Activated naive CD4-positive, alpha-beta T cell treated with anti-CD3 and anti-CD28 coated beads, Interleukin-2, amount 10 ng/mL, durations not matched to agents 7 days and 5 days (primary cell): ENCODE results near the gene TGM2.

ENCODE experiments used
- CTCF ChIA-PET: fragments of 350-600 bp; sonication (Branson Sonifier 250); formaldehyde crosslinking; loops from one replicate; lab custom pipeline; 2021; ENCODE audit warnings: antibody characterized with exemption; lab: Charles Lee
- DNase-seq: peaks from one replicate; pipeline ENCODE4 v3.0.0-alpha.2; 2020
- H3K27ac Mint-ChIP-seq: one replicate; pipeline ENCODE4 v1.8.0; 2021; ENCODE audit warnings: mild to moderate bottlenecking, moderate library complexity, mixed read lengths
- H3K27me3 Mint-ChIP-seq: one replicate; pipeline ENCODE4 v1.8.0; 2021; ENCODE audit warnings: mild to moderate bottlenecking, mixed read lengths
- H3K36me3 Mint-ChIP-seq: one replicate; pipeline ENCODE4 v1.8.0; 2021; ENCODE audit warnings: mixed read lengths
- H3K4me1 Mint-ChIP-seq: one replicate; pipeline ENCODE4 v1.8.0; 2021; ENCODE audit warnings: mixed read lengths
- H3K4me3 Mint-ChIP-seq: one replicate; pipeline ENCODE4 v1.8.0; 2021; ENCODE audit warnings: mild to moderate bottlenecking, moderate library complexity, mixed read lengths
- H3K9me3 Mint-ChIP-seq: one replicate; pipeline ENCODE4 v1.8.0; 2021; ENCODE audit warnings: mixed read lengths

TGM2 gene

DNA sequence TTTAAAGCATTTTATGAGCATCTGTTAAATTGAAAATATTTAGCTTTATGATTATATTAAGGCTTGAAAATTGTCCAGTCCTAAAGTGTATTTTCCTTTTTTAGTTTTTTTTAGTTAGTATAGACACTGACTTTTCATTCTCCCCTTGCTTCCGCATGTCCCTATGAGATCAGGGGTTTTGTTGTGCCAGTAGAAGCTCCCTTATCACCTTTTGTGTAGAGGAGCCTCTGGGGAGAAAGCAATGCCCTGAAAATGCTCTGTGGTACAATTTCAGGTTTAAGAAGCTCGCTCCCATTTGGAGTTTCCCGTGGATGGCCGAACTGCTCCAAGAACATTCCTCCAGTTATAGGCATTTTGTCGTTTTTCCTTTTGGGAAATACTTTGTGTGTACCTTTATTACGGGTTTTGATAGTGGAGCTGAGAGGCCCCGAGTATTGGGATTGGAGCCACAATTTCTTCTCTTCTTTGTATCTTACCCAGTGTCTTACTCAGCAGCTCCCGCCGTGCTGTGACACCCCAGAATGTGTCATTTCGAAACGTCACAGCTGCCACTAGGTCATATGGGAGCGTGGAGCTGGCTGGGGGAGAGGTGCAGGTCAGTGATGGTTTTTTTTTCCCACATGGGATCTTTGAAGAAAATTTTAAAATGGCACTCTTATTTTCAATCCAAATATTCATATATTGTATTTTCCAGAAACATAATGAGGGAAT lies 81.6 kb downstream of the TGM2 start:
- Mint-ChIP-seq H3K27me3 (no peaks in the 10 kb centered on the region), H3K36me3 (peaks cover 61% of the 10 kb centered on the region), H3K4me3 (no peak overlapping the region), H3K4me1 (peaks cover 2% of the 10 kb centered on the region), H3K27ac (no peak overlapping the region), H3K9me3 (peaks cover 4% of the 10 kb centered on the region)
- no peak for DNase-seq
- CTCF ChIA-PET = interaction anchor here (1.1 to 1.8 kb wide), 3 partner anchors 10 to 138 kb away, joined by 4 to 9 read pairs (median 8); no protein-coding TSS in a partner anchor

DNA sequence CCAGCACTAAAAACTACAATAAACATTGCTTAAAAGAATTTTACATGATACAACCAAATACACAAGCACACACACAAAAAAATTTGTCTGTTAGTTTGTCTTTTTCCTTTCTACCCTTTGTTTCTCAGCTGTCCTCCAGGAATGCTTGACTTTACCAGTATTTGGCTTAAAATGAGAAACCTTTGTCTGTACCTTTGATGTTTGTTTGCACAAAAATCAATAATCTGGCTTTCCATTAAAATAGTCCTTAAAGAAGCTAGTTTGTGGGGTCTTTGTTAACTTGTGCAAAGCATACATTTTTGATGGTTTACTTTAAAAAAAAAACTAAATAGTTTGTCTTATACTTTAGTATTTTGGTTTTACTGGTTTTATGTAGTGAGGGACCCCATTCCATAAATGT lies 82.2 kb downstream of the TGM2 start:
- Mint-ChIP-seq H3K27me3 (no peaks in the 10 kb centered on the region), H3K27ac (no peak overlapping the region), H3K4me3 (no peak overlapping the region), H3K36me3 (peaks cover 65% of the 10 kb centered on the region), H3K9me3 (peaks cover 5% of the 10 kb centered on the region), H3K4me1 (peaks cover 2% of the 10 kb centered on the region)
- CTCF ChIA-PET = interaction anchor here (1.3 to 1.8 kb wide), 2 partner anchors 10 to 25 kb away, joined by 8 to 9 read pairs; no protein-coding TSS in a partner anchor
- no peak for DNase-seq

DNA sequence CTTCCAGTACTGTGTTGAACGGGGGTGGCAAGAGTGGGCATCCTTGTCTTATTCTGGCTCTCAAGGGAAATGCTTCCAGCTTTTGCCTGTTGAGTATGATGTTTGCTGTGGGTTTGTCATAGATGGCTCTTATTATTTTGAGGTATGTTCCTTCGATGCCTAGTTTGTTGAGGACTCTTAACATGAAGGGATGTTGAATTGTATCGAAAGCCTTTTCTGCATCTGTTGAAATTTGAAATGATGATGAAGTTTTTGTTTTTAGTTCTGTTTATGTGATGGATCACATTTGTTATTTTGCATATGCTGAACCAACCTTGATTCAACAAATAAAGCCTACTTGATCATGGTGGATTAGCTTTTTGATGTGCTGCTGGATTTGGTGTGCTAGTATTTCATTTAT lies 83.5 kb downstream of the TGM2 start:
- Mint-ChIP-seq H3K27me3 (no peaks in the 10 kb centered on the region), H3K27ac (no peak overlapping the region), H3K36me3 (peaks cover 64% of the 10 kb centered on the region), H3K4me3 (no peak overlapping the region), H3K9me3 (peaks cover 5% of the 10 kb centered on the region), H3K4me1 (peaks cover 2% of the 10 kb centered on the region)
- CTCF ChIA-PET = no interaction called here
- no peak for DNase-seq

DNA sequence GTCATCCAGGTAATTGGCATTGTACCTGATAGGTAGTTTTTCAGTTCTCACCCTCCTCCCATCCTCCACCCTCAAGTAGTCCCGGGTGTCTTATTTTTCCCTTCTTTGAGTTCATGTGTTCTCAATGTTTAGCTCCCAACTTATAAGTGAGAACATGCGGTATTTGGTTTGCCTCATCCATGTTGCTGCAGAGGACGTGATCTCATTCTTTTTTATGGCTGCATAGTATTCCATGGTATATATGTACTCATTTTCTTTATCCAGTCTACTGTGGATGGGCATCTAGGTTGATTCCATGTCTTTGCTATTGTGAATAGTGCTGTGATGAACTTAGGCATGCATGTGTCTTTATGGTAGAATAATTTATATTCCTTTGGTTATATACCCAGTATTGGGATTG lies 85.7 kb downstream of the TGM2 start:
- CTCF ChIA-PET = no interaction called here
- H3K36me3 Mint-ChIP-seq = peaks cover 62% of the 10 kb centered on the region
- DNase-seq = no peak
- no peak overlapping the region for H3K27ac Mint-ChIP-seq
- H3K4me1 Mint-ChIP-seq = no peaks in the 10 kb centered on the region
- no peak overlapping the region for H3K4me3 Mint-ChIP-seq
- H3K9me3 Mint-ChIP-seq = peaks cover 5% of the 10 kb centered on the region
- no peaks in the 10 kb centered on the region for H3K27me3 Mint-ChIP-seq

DNA sequence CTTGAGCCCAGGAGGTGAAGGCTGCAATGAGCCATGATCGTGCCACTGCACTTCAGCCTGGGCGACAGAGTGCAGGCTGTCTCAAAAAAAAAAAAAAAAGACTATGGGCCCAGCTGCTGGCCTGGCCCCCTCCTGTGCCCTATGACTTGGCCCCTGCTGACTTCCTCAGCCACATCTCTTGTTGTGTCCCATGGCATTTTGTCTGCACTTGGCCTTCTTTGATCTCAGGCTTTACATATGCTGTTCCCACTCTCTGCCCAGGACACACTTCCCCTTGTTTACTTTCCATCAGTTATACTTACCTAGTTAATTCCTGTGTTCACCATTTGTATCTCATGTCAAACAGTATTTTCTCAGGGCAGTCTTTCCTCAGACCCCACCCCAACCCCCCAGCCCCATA lies 87.0 kb downstream of the TGM2 start:
- no peak for DNase-seq
- Mint-ChIP-seq H3K27ac (no peak overlapping the region), H3K36me3 (peaks cover 59% of the 10 kb centered on the region), H3K4me3 (no peak overlapping the region), H3K9me3 (peaks cover 5% of the 10 kb centered on the region), H3K27me3 (no peaks in the 10 kb centered on the region), H3K4me1 (no peaks in the 10 kb centered on the region)
- CTCF ChIA-PET = interaction anchor here (6.7 kb wide), 1 partner anchor 143 kb away, joined by 87 read pairs; no protein-coding TSS in a partner anchor
